IMR-90 (cell line): ENCODE results near the gene CLEC7A. TPM values are rescaled to one million over a fixed set of nuclear protein-coding genes. Genes with fewer than 3 reads are reported as not detected.

Source experiments
- ATAC-seq: fragments of 200-7000 bp; cut with Tn5 transposase; 2 replicates; pipeline ENCODE4 v1.9.1; 2020; ENCODE audit warnings: low read depth, mild to moderate bottlenecking, moderate library complexity
- BruUV-seq: library from RNA; stranded (reverse); fragments of 400-500 nt; replicated peaks from 2 replicates; lab custom pipeline; 2021; lab: Mats Ljungman, UMichigan
- CTCF ChIA-PET: fragments of 300-600 bp; formaldehyde crosslinking; extraction: SDS; loops from one replicate; lab custom pipeline; 2021; ENCODE audit warnings: antibody characterized with exemption; lab: Yijun Ruan, JAX
- POLR2A ChIA-PET: fragments of 300-600 bp; sonication (Branson Sonifier 250); formaldehyde crosslinking; loops from one replicate; lab custom pipeline; 2022; ENCODE audit warnings: antibody characterized with exemption; ENCODE audit not compliant: unreplicated experiment; lab: Charles Lee
- DNase-seq: peaks from one replicate; pipeline ENCODE4 v3.0.0; 2013
- H2AFZ ChIP-seq: replicated peaks from 2 replicates; pipeline ENCODE3; 2013; ENCODE audit warnings: low read length, mild to moderate bottlenecking; ENCODE audit not compliant: poor library complexity
- H2AK5ac ChIP-seq: 2 replicates; pipeline ENCODE4 v1.6.1; 2013; ENCODE audit warnings: low read depth, low read length, inconsistent platforms
- H2AK9ac ChIP-seq: replicated peaks from 2 replicates; pipeline ENCODE3; 2013; ENCODE audit warnings: mild to moderate bottlenecking, low read depth, low read length, moderate library complexity; ENCODE audit not compliant: poor library complexity
- H2BK120ac ChIP-seq: 2 replicates; pipeline ENCODE4 v1.6.1; 2013; ENCODE audit warnings: low read depth, low read length, inconsistent platforms
- H2BK15ac ChIP-seq: 3 replicates; pipeline ENCODE4 v1.6.1; 2013; ENCODE audit warnings: low read depth, low read length, inconsistent platforms
- H2BK20ac ChIP-seq: 2 replicates; pipeline ENCODE4 v1.6.1; 2013; ENCODE audit warnings: low read depth, mild to moderate bottlenecking, inconsistent platforms, low read length, moderate library complexity
- H2BK5ac ChIP-seq: 2 replicates; pipeline ENCODE4 v1.6.1; 2013; ENCODE audit warnings: mild to moderate bottlenecking, low read depth, low read length, inconsistent platforms; ENCODE audit not compliant: poor library complexity, severe bottlenecking
- H3K14ac ChIP-seq: replicated peaks from 2 replicates; pipeline ENCODE4 v1.6.1; 2013; ENCODE audit warnings: low read depth, low read length, inconsistent platforms
- H3K18ac ChIP-seq: 2 replicates; pipeline ENCODE4 v1.6.1; 2013; ENCODE audit warnings: low read depth, low read length, control low read depth
- H3K23ac ChIP-seq: 2 replicates; pipeline ENCODE4 v1.6.1; 2013; ENCODE audit warnings: low read depth, low read length, inconsistent platforms
- H3K27ac ChIP-seq: 2 replicates; pipeline ENCODE4 v1.5.1; 2013; ENCODE audit warnings: mild to moderate bottlenecking, control low read depth, low read length; ENCODE audit not compliant: insufficient read depth
- H3K27me3 ChIP-seq: 2 replicates; pipeline ENCODE4 v1.6.1; 2013; ENCODE audit warnings: low read length; ENCODE audit not compliant: control insufficient read depth, insufficient read depth
- H3K36me3 ChIP-seq: 2 replicates; pipeline ENCODE4 v1.6.1; 2013; ENCODE audit warnings: low read length, mixed read lengths; ENCODE audit not compliant: control insufficient read depth, insufficient read depth
- H3K4ac ChIP-seq: 2 replicates; pipeline ENCODE4 v1.6.1; 2013; ENCODE audit warnings: low read depth, low read length, inconsistent platforms
- H3K4me1 ChIP-seq: 2 replicates; pipeline ENCODE4 v1.6.1; 2013; ENCODE audit warnings: low read length, mixed read lengths; ENCODE audit not compliant: control insufficient read depth, insufficient read depth
- H3K4me2 ChIP-seq: 2 replicates; pipeline ENCODE4 v1.6.1; 2013; ENCODE audit warnings: low read depth, mild to moderate bottlenecking, control low read depth, low read length, moderate library complexity
- H3K4me3 ChIP-seq: 2 replicates; pipeline ENCODE4 v1.5.1; 2013; ENCODE audit warnings: low read depth, mild to moderate bottlenecking, control low read depth, low read length, moderate library complexity; ENCODE audit not compliant: insufficient read depth
- H3K56ac ChIP-seq: 2 replicates; pipeline ENCODE4 v1.6.1; 2013; ENCODE audit warnings: low read length, inconsistent platforms; ENCODE audit not compliant: insufficient read depth; ENCODE audit errors: extremely low read depth
- H3K79me1 ChIP-seq, 2 experiments: 2 replicates each; pipeline ENCODE4 v1.6.1; 2013; ENCODE audit warnings: low read length in 2 of 2, inconsistent platforms in 1 of 2, low read depth in 1 of 2
- H3K9ac ChIP-seq: 2 replicates; pipeline ENCODE4 v1.6.1; 2013; ENCODE audit warnings: low read depth, low read length, control low read depth
- H3K9me1 ChIP-seq: 2 replicates; pipeline ENCODE4 v1.6.1; 2013; ENCODE audit warnings: low read length, inconsistent platforms; ENCODE audit not compliant: insufficient read depth
- H3K9me3 ChIP-seq: 2 replicates; pipeline ENCODE4 v1.6.1; 2013; ENCODE audit warnings: low read length; ENCODE audit not compliant: control insufficient read depth, insufficient read depth
- H4K20me1 ChIP-seq: 2 replicates; pipeline ENCODE4 v1.6.1; 2013; ENCODE audit warnings: low read length, inconsistent platforms; ENCODE audit not compliant: insufficient read depth
- H4K5ac ChIP-seq: 2 replicates; pipeline ENCODE4 v1.6.1; 2013; ENCODE audit warnings: mild to moderate bottlenecking, low read depth, low read length, control low read depth
- H4K8ac ChIP-seq, 2 experiments: 2 replicates each; pipeline ENCODE4 v1.6.1; 2013; ENCODE audit warnings: low read depth in 2 of 2, low read length in 2 of 2, control low read depth in 1 of 2, inconsistent platforms in 1 of 2
- H4K91ac ChIP-seq: 2 replicates; pipeline ENCODE4 v1.6.1; 2013; ENCODE audit warnings: low read depth, low read length, inconsistent platforms; ENCODE audit not compliant: insufficient read depth
- BHLHE40 ChIP-seq: fragments of 150-350 bp; IDR thresholded peaks from 2 replicates; pipeline ENCODE4 v1.6.1; 2016; ENCODE audit warnings: mild to moderate bottlenecking, low read depth, low read length
- CEBPB ChIP-seq: IDR thresholded peaks from 2 replicates; pipeline ENCODE4 v1.6.1; 2012; ENCODE audit warnings: low read depth, low read length, improper control_type of control experiment
- CHD1 ChIP-seq: IDR thresholded peaks from 2 replicates; pipeline ENCODE4 v1.6.1; 2012; ENCODE audit warnings: low read depth, low read length, improper control_type of control experiment
- CTCF ChIP-seq: conservative IDR thresholded peaks from 2 replicates; pipeline ENCODE4 v1.5.1; 2012; ENCODE audit warnings: mild to moderate bottlenecking, low read depth, low read length, improper control_type of control experiment
- ELK1 ChIP-seq: fragments of 150-350 bp; IDR thresholded peaks from 2 replicates; pipeline ENCODE4 v1.6.1; 2016; ENCODE audit warnings: low read depth, mild to moderate bottlenecking, low read length, moderate library complexity, borderline replicate concordance
- FOS ChIP-seq: fragments of 150-350 bp; IDR thresholded peaks from 2 replicates; pipeline ENCODE4 v1.6.1; 2016; ENCODE audit warnings: low read depth, low read length
- MAFK ChIP-seq: IDR thresholded peaks from 2 replicates; pipeline ENCODE4 v1.6.1; 2012; ENCODE audit warnings: low read depth, low read length, improper control_type of control experiment
- MAZ ChIP-seq: IDR thresholded peaks from 2 replicates; pipeline ENCODE4 v1.6.1; 2012; ENCODE audit warnings: low read depth, mild to moderate bottlenecking, low read length, improper control_type of control experiment, moderate library complexity, borderline replicate concordance
- MXI1 ChIP-seq: IDR thresholded peaks from 2 replicates; pipeline ENCODE4 v1.6.1; 2012; ENCODE audit warnings: low read depth, mild to moderate bottlenecking, low read length, moderate library complexity, borderline replicate concordance
- NFE2L2 ChIP-seq: fragments of 150-350 bp; IDR thresholded peaks from 2 replicates; pipeline ENCODE4 v1.6.1; 2016; ENCODE audit warnings: low read depth, mild to moderate bottlenecking, low read length
- RAD21 ChIP-seq: IDR thresholded peaks from 2 replicates; pipeline ENCODE4 v1.6.1; 2012; ENCODE audit warnings: low read length, improper control_type of control experiment
- RFX5 ChIP-seq: IDR thresholded peaks from 2 replicates; pipeline ENCODE4 v1.8.0; 2012; ENCODE audit warnings: low read depth, mild to moderate bottlenecking, low read length, moderate library complexity
- SMC3 ChIP-seq: fragments of 150-350 bp; IDR thresholded peaks from 2 replicates; pipeline ENCODE4 v1.6.1; 2016; ENCODE audit warnings: low read depth, mild to moderate bottlenecking, antibody characterized with exemption, low read length, moderate library complexity
- USF2 ChIP-seq: fragments of 150-350 bp; IDR thresholded peaks from 2 replicates; pipeline ENCODE4 v1.6.1; 2017; ENCODE audit warnings: mild to moderate bottlenecking, antibody characterized with exemption, low read length, low read depth
- WGBS, 2 experiments: methylation state at CpG; one replicate each; pipeline versions ENCODE4 v1.1.5 to v1.1.7; 2013; ENCODE audit warnings: missing lambda C conversion rate in 2 of 2; ENCODE audit not compliant: insufficient read length in 1 of 2; ENCODE audit errors: extremely low coverage in 2 of 2; 5-methylcytosine and 5-hydroxymethylcytosine counted together
- dilution Hi-C: fragments of 300-500 bp; cut with HindIII; formaldehyde crosslinking; loops from one replicate; pipeline ENCODE4 v1.14.3; 2018; ENCODE audit warnings: low sequenced_read_pairs; ENCODE audit not compliant: unreplicated experiment
- in situ Hi-C: fragments of 300-500 bp; cut with MboI; formaldehyde crosslinking; loops from 3 replicates; pipeline ENCODE4 v1.14.3; 2019; ENCODE audit warnings: low sequenced_read_pairs, inconsistent platforms, mixed read lengths
- intact Hi-C: fragments of 100-400 bp; cut with micrococcal nuclease; formaldehyde crosslinking; loops from 2 replicates; pipeline ENCODE4 v1.10.0; 2022
- polyA plus RNA-seq, 3 experiments: library from polyadenylated mRNA; depleted of rRNA; stranded (reverse); fragments of >200 nt; gene quantifications; 2 replicates each; pipeline ENCODE4 v1.2.3, GENCODE V29; 2012; ENCODE audit warnings: low replicate concordance in 1 of 3
- total RNA-seq: library from RNA; depleted of rRNA; stranded (reverse); fragments of >200 nt; gene quantifications from 2 replicates; pipeline ENCODE4 v1.2.3, GENCODE V29; 2012

Gene CLEC7A
- total and polyA plus RNA-seq, 2 of the 4 experiments (the other 2 are of a cell fraction), result not detected

GRCh38 chr12:10097521-10097920, 32.5 kb downstream of the CLEC7A start:
- no peak overlapping the region for H3K27ac ChIP-seq
- POLR2A ChIA-PET, result no interaction called here

More at GRCh38 chr12:10097521-10097920, 32.5 kb downstream of the CLEC7A start:
- Histone ChIP-seq H3K36me3 (no peaks in the 10 kb centered on the region), H3K23ac (no peak overlapping the region), H3K4me2 (no peak overlapping the region), H3K9me1 (no peaks in the 10 kb centered on the region), H4K8ac (no peak overlapping the region), H3K9me3 (no peaks in the 10 kb centered on the region), H2AK9ac (no peak overlapping the region), H3K14ac (no peak overlapping the region), H3K9ac (no peak overlapping the region), H4K91ac (no peak overlapping the region), H3K79me1 (no peaks in the 10 kb centered on the region), H3K56ac (no peak overlapping the region), H2BK5ac (no peak overlapping the region), H3K18ac (no peak overlapping the region), H2BK15ac (no peak overlapping the region), H4K20me1 (no peaks in the 10 kb centered on the region), H4K5ac (no peak overlapping the region), H2BK20ac (no peak overlapping the region), H2AFZ (no peak overlapping the region), H3K27me3 (no peaks in the 10 kb centered on the region), H3K4me3 (no peak overlapping the region), H2AK5ac (no peak overlapping the region), H3K4ac (no peak overlapping the region), H3K4me1 (peaks cover 1% of the 10 kb centered on the region; the same call in 1 of the 2 replicates), H2BK120ac (no peak overlapping the region)
- ATAC-seq (no peak), DNase-seq (no peak)
- TF ChIP-seq NFE2L2 (no peak), BHLHE40 (no peak), SMC3 (no peak), MAFK (no peak), MAZ (no peak), CEBPB (no peak), ELK1 (no peak), CHD1 (no peak), USF2 (no peak), CTCF (no peak), FOS (no peak), MXI1 (no peak), RAD21 (no peak), RFX5 (no peak)
- WGBS, 2 experiments, result no CpG with 5 or more reads among the region's 3 CpGs
- BruUV-seq, result no TSS peak
- CTCF ChIA-PET, result no interaction called here
- dilution Hi-C loops (no loop called here), in situ Hi-C loops (no loop called here), intact Hi-C loops (loop anchor here (1.0 kb wide), 1 partner anchor 22 kb away; no protein-coding TSS in a partner anchor)
